A549 (cell line): Measurements from ENCODE around the gene HES6. TPM values are rescaled to one million over a fixed set of nuclear protein-coding genes. Genes with fewer than 3 reads are reported as not detected.

Experiments used
- ATAC-seq, 2 experiments: fragments of 200-7000 bp in 1 of 2; fragments of >200 bp in 1 of 2; cut with Nextera tagmentation in 1 of 2; cut with Tn5 transposase in 1 of 2; 3 replicates each; pipeline versions ENCODE4 v1.8.0 to v1.9.1; 2018 to 2020; ENCODE audit warnings: mild to moderate bottlenecking in 1 of 2, moderate library complexity in 1 of 2
- CTCF ChIA-PET: fragments of 300-600 bp; sonication (Branson Sonifier 250); formaldehyde crosslinking; extraction: SDS; loops from one replicate; lab custom pipeline; 2021; ENCODE audit warnings: antibody characterized with exemption, inconsistent platforms; lab: Yijun Ruan, JAX
- POLR2A ChIA-PET: fragments of 350-600 bp; formaldehyde crosslinking; extraction: SDS; loops from one replicate; lab custom pipeline; 2021; ENCODE audit warnings: antibody characterized with exemption, inconsistent platforms; lab: Yijun Ruan, JAX
- DNase-seq, 2 experiments: peaks; one replicate each; pipeline versions ENCODE4 v3.0.0 to v3.0.0-alpha.2; 2011 to 2016; ENCODE audit warnings: low read depth in 1 of 2, low spot score in 1 of 2
- FAIRE-seq: peaks from 2 replicates; lab custom pipeline; 2011; peaks lifted over from hg19 to GRCh38; lab: Jason Lieb, UNC
- H3K27ac ChIP-seq, 2 experiments: fragments of >200 bp; sonication (Bioruptor Twin); formaldehyde crosslinking; 3 replicates each; pipeline ENCODE4 v1.5.1; 2016 to 2017
- H3K4me1 ChIP-seq: fragments of >200 bp; sonication (Bioruptor Twin); formaldehyde crosslinking; 3 replicates; pipeline ENCODE4 v1.6.1; 2016
- H3K4me2 ChIP-seq: fragments of >200 bp; sonication (Bioruptor Twin); formaldehyde crosslinking; 3 replicates; pipeline ENCODE4 v1.6.1; 2016
- H3K4me3 ChIP-seq: fragments of >200 bp; sonication (Bioruptor Twin); formaldehyde crosslinking; 3 replicates; pipeline ENCODE4 v1.5.1; 2016
- H3K9me3 ChIP-seq: fragments of >200 bp; sonication (Bioruptor Twin); formaldehyde crosslinking; 3 replicates; pipeline ENCODE4 v1.6.1; 2016
- CBX2 ChIP-seq: fragments of 200-600 bp; sonication (generic); IDR thresholded peaks from 2 replicates; pipeline ENCODE4 v1.6.1; 2016; ENCODE audit warnings: low read depth, mild to moderate bottlenecking, borderline replicate concordance
- EHMT2 ChIP-seq: fragments of 200-600 bp; sonication (generic); IDR thresholded peaks from 2 replicates; pipeline ENCODE4 v1.6.1; 2016; ENCODE audit warnings: antibody characterized with exemption, low read depth, mild to moderate bottlenecking, moderate library complexity
- EP300 ChIP-seq, 2 experiments: fragments of >200 bp; sonication (Bioruptor Twin); formaldehyde crosslinking; IDR thresholded peaks; 2 replicates in 1 of 2; 3 replicates in 1 of 2; pipeline ENCODE4 v1.6.1; 2016 to 2017
- ESRRA ChIP-seq: fragments of 150-350 bp; IDR thresholded peaks from 2 replicates; pipeline ENCODE4 v1.6.1; 2014; ENCODE audit warnings: mild to moderate bottlenecking, low read length, borderline replicate concordance
- FOSB ChIP-seq: fragments of 250-450 bp; sonication (Bioruptor Pico); IDR thresholded peaks from 2 replicates; pipeline ENCODE4 v1.5.0; 2020; ENCODE audit warnings: mild to moderate bottlenecking, moderate library complexity
- HOXA7 ChIP-seq: fragments of 250-450 bp; sonication (Bioruptor Pico); IDR thresholded peaks from 2 replicates; pipeline ENCODE4 v1.5.0; 2020; ENCODE audit warnings: mild to moderate bottlenecking, moderate library complexity
- KDM1A ChIP-seq: fragments of 200-600 bp; sonication (generic); IDR thresholded peaks from 2 replicates; pipeline ENCODE4 v1.6.1; 2016; ENCODE audit warnings: low read depth, mild to moderate bottlenecking
- MYC ChIP-seq: IDR thresholded peaks from 2 replicates; pipeline ENCODE4 v1.6.1; 2012; ENCODE audit warnings: mild to moderate bottlenecking, inconsistent platforms, low read length, improper control_type of control experiment, borderline replicate concordance
- NPAS2 ChIP-seq: fragments of 250-450 bp; sonication (Bioruptor Pico); IDR thresholded peaks from 2 replicates; pipeline ENCODE4 v1.8.0; 2022; ENCODE audit warnings: mild to moderate bottlenecking, moderate library complexity, borderline replicate concordance
- PHF8 ChIP-seq: fragments of 200-600 bp; sonication (generic); IDR thresholded peaks from 2 replicates; pipeline ENCODE4 v1.6.1; 2016; ENCODE audit warnings: low read depth, mild to moderate bottlenecking, antibody characterized with exemption, moderate library complexity, borderline replicate concordance
- POLR2A ChIP-seq: IDR thresholded peaks from 2 replicates; pipeline ENCODE4 v1.6.1; 2012; ENCODE audit warnings: mild to moderate bottlenecking, low read length
- POLR2AphosphoS2 ChIP-seq: conservative IDR thresholded peaks from 2 replicates; pipeline ENCODE4 v1.6.1; 2012; ENCODE audit warnings: low read length, improper control_type of control experiment, inconsistent platforms
- REST ChIP-seq: fragments of 200-600 bp; sonication (generic); IDR thresholded peaks from 2 replicates; pipeline ENCODE4 v1.6.1; 2016; ENCODE audit warnings: antibody characterized with exemption, mild to moderate bottlenecking, moderate library complexity
- USF2 ChIP-seq: fragments of 450-650 bp; IDR thresholded peaks from 2 replicates; pipeline ENCODE4 v1.6.1; 2014; ENCODE audit warnings: antibody characterized with exemption
- ZNF302 ChIP-seq: fragments of 250-450 bp; sonication (Bioruptor Pico); IDR thresholded peaks from 2 replicates; pipeline ENCODE4 v1.9.0; 2021; ENCODE audit warnings: inconsistent platforms, mild to moderate bottlenecking, moderate library complexity
- WGBS: methylation state at CpG from one replicate; pipeline ENCODE4 v1.1.6; 2017; ENCODE audit errors: missing lambda C conversion rate; 5-methylcytosine and 5-hydroxymethylcytosine counted together
- polyA plus RNA-seq, 4 experiments: library from polyadenylated mRNA; depleted of rRNA in 3 of 4; stranded (reverse); fragments of >200 nt; fragmentation: RNase III in 1 of 4; extraction: RNeasy Plus Mini Kit Qiagen cat#74134 plus additional on column Dnase treatment in 1 of 4; gene quantifications; 2 replicates in 3 of 4; 3 replicates in 1 of 4; pipeline ENCODE4 v1.2.3, GENCODE V29; 2011 to 2017
- TF ChIP-seq, protein P1 (sequence below): fragments of 250-450 bp; sonication (Bioruptor Pico); IDR thresholded peaks from 2 replicates; pipeline ENCODE4 v1.5.0; 2021; ENCODE audit warnings: mild to moderate bottlenecking, moderate library complexity, borderline replicate concordance
- TF ChIP-seq, protein P2 (sequence below): fragments of 250-450 bp; sonication (Bioruptor Pico); IDR thresholded peaks from 2 replicates; pipeline ENCODE4 v1.5.0; 2020; ENCODE audit warnings: low read depth, mild to moderate bottlenecking, moderate library complexity
- TF ChIP-seq, protein P3 (sequence below): IDR thresholded peaks from 2 replicates; pipeline ENCODE4 v1.6.1; 2012

Gene HES6
- polyA plus RNA-seq, 2 of the 4 experiments (the other 2 are of a cell fraction) = 5.4 to 7.5 TPM

DNA sequence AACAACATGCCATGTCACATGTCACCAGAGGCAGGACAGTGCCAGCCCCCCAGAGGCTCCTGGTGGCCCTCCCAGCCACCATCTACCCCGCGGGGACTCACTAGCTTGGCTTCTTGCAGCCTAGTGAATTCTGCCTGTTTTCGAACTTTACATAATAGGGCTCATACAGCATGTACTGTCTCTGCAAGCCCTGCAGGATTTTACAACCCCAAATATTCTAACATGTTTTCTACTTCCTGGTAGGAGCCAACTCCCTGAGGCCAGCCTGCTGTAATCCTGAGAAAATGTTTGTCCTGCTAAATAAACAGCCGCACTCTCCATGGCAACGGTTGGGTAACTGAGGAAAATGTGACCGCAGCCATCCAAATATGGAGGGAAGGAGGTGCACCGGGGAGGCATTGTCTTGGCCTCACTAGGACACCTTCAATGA lies 45.8 kb upstream of the HES6 start (continued):
- TF ChIP-seq HOXA7 (CRISPR knock-in tag) = peak; percentile 37; the same call in 1 of the 2 replicates

- H3K4me2 ChIP-seq = peak overlapping the region; percentile 92
- H3K4me1 ChIP-seq = peaks cover 62% of the 10 kb centered on the region
- ChIA-PET POLR2A (interaction anchor here (0.5 kb wide), 1 partner anchor 57 kb away, joined by 3 read pairs; no protein-coding TSS in a partner anchor), CTCF (interaction anchor here (0.6 to 22.7 kb wide), 10 partner anchors 8 to 821 kb away, joined by 3 to 351 read pairs (median 4); no protein-coding TSS in a partner anchor)
- TF ChIP-seq MYC = no peak
- no peak for TF ChIP-seq EHMT2
- TF ChIP-seq POLR2A = no peak
- TF ChIP-seq CBX2 = no peak
- H3K9me3 ChIP-seq = no peaks in the 10 kb centered on the region
- ATAC-seq (no peak), FAIRE-seq (no peak), DNase-seq (no peak)
- peak overlapping the region; percentile 23; the same call in 2 of the 3 replicates for H3K4me3 ChIP-seq
- H3K27ac ChIP-seq = peak overlapping the region; percentile 90 to 95
- WGBS = 61% methylated on average over 10 of the region's 11 CpGs
These were observed 45.1 kb upstream of the HES6 start for GRCh38 chr2:238284802-238285515.

DNA sequence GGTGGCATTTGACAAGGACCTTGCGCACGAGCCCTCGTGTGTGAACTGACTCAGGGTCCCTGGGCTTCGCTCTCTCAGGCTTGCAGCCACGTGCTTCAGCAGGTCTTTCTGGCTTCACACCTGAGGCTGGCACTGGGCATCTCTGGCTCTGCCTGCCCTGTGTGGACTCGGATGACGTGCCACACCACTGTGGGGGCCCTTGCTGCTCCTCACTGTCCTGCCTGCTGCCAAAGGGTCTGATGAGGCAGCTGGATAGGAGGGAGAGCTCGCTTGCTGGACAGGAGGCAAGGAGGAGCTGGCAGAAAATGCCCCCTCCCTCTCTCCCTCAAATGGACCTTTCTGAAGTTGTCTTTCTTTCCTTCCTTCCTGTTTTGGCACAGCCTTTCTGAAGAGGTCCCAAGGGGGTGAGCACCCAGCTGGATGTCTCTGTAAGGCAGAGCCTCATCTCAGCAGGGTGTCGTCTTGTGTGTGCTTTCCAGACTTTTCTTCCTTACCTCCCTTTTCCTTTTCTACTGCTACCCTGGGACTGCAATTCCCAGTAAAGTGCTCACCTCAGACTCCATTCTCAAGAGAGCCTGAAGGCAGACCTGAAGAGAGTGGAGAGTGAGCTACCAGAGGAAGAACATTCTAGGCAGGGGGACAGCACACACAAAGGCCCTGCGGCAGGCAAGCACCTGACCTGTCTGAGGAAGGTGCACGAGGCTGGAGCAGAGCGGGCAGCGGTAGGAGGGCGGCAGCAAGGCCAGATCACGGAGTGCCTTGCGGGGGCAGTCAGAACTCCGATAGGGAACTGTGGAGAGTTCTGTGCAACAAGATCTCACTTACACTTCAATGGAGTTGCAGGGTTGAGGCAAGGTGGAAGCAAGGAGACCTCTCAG lies 43.3 kb upstream of the HES6 start:
- POLR2A ChIA-PET = interaction anchor here (0.7 kb wide), 1 partner anchor 565 kb away, joined by 3 read pairs; no protein-coding TSS in a partner anchor
- peak overlapping the region; percentile 92; the same call in 2 of the 3 replicates for H3K4me2 ChIP-seq
- H3K9me3 ChIP-seq = no peaks in the 10 kb centered on the region
- ATAC-seq (no peak), DNase-seq (no peak), FAIRE-seq (no peak)
- no peak overlapping the region for H3K4me3 ChIP-seq
- CTCF ChIA-PET = interaction anchor here (0.8 to 22.7 kb wide), 9 partner anchors 10 to 75 kb away, joined by 3 to 351 read pairs (median 4); no protein-coding TSS in a partner anchor
- peaks cover 54% of the 10 kb centered on the region for H3K4me1 ChIP-seq
- peak overlapping the region; percentile 90 to 95 for H3K27ac ChIP-seq
- 90% methylated on average over 16 of the region's 17 CpGs for WGBS
- TF ChIP-seq KDM1A = peak; percentile 62; the same call in 1 of the 2 replicates
- TF ChIP-seq REST = no peak
- 0 out of 2 replicates have a peak, but pooled peaks have one; percentile 37 for TF ChIP-seq POLR2AphosphoS2

GRCh38 chr2:238281826-238282480 lies 42.1 kb upstream of the HES6 start:
- CTCF ChIA-PET = interaction anchor here (1.2 to 22.7 kb wide), 3 partner anchors 9 to 503 kb away, joined by 3 to 351 read pairs (median 3); no protein-coding TSS in a partner anchor
- H3K27ac ChIP-seq = peak overlapping the region in 1 of 2 experiments; percentile 90; a peak in 2 of 6 replicates
- 92% methylated on average over 13 of the region's 13 CpGs for WGBS
- H3K9me3 ChIP-seq = no peaks in the 10 kb centered on the region
- peaks cover 48% of the 10 kb centered on the region for H3K4me1 ChIP-seq
- POLR2A ChIA-PET = no interaction called here
- no peak for ATAC-seq
- H3K4me2 ChIP-seq = no peak overlapping the region
- FAIRE-seq = no peak
- DNase-seq = no peak
- no peak overlapping the region for H3K4me3 ChIP-seq
- TF ChIP-seq, protein P1, sequence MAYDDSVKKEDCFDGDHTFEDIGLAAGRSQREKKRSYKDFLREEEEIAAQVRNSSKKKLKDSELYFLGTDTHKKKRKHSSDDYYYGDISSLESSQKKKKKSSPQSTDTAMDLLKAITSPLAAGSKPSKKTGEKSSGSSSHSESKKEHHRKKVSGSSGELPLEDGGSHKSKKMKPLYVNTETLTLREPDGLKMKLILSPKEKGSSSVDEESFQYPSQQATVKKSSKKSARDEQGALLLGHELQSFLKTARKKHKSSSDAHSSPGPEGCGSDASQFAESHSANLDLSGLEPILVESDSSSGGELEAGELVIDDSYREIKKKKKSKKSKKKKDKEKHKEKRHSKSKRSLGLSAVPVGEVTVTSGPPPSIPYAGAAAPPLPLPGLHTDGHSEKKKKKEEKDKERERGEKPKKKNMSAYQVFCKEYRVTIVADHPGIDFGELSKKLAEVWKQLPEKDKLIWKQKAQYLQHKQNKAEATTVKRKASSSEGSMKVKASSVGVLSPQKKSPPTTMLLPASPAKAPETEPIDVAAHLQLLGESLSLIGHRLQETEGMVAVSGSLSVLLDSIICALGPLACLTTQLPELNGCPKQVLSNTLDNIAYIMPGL (CRISPR knock-in tag) = no peak
- TF ChIP-seq NPAS2 (CRISPR knock-in tag) = no peak
- TF ChIP-seq ESRRA = no peak
- TF ChIP-seq, protein P2, sequence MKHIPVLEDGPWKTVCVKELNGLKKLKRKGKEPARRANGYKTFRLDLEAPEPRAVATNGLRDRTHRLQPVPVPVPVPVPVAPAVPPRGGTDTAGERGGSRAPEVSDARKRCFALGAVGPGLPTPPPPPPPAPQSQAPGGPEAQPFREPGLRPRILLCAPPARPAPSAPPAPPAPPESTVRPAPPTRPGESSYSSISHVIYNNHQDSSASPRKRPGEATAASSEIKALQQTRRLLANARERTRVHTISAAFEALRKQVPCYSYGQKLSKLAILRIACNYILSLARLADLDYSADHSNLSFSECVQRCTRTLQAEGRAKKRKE = no peak
- TF ChIP-seq PHF8 = no peak
- TF ChIP-seq ZNF302 = no peak
- TF ChIP-seq FOSB (CRISPR knock-in tag) = no peak
- TF ChIP-seq EP300 (IDR thresholded peaks at IDR 0.05) = no peak
- TF ChIP-seq, protein P3, sequence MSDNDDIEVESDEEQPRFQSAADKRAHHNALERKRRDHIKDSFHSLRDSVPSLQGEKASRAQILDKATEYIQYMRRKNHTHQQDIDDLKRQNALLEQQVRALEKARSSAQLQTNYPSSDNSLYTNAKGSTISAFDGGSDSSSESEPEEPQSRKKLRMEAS = no peak
- no peak for TF ChIP-seq USF2
- no peak for TF ChIP-seq CBX2
- TF ChIP-seq POLR2AphosphoS2 = no peak
- TF ChIP-seq, all 56 proteins: peak for 0
